ENCODE data around the gene DAP. TPM values are rescaled to one million over a fixed set of nuclear protein-coding genes. Genes with fewer than 3 reads are reported as not detected.
A peak's percentile ranks its signal among the peaks of the same experiment; 100 is the strongest.

Gene DAP
- total and polyA plus RNA-seq, 10 donors = 29.4 to 111 (median 65.2) TPM

DNA sequence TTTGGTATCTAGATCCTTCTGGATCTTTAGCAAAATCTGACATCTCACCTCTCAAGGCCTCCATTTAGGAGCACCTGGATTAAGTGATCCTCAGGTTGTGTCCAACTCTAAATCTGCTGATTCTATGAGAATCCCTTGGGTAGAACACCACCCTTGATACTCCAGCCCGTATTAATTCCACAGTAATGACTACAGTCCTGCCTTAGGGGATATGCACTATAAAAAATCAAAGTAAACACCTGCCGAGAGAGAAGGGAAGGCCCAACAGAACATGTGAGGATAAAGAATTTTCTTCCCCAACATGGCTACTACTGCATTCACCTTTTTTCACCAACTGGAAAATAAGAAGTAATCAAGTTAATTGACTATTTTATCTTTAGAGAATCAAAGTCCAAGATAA is 27.6 kb downstream of the DAP start:
- intact Hi-C loops (cut with DNase I; ENCODE audit: low total_unique reads) = no loop called here
- TF ChIP-seq POLR2A (IDR thresholded peaks at IDR 0.05) = no peak
- TF ChIP-seq, protein P1, sequence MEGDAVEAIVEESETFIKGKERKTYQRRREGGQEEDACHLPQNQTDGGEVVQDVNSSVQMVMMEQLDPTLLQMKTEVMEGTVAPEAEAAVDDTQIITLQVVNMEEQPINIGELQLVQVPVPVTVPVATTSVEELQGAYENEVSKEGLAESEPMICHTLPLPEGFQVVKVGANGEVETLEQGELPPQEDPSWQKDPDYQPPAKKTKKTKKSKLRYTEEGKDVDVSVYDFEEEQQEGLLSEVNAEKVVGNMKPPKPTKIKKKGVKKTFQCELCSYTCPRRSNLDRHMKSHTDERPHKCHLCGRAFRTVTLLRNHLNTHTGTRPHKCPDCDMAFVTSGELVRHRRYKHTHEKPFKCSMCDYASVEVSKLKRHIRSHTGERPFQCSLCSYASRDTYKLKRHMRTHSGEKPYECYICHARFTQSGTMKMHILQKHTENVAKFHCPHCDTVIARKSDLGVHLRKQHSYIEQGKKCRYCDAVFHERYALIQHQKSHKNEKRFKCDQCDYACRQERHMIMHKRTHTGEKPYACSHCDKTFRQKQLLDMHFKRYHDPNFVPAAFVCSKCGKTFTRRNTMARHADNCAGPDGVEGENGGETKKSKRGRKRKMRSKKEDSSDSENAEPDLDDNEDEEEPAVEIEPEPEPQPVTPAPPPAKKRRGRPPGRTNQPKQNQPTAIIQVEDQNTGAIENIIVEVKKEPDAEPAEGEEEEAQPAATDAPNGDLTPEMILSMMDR (IDR thresholded peaks at IDR 0.05 in 8 of 11, conservative IDR thresholded peaks at IDR 0.05 in 3 of 11) = no peak
- TF ChIP-seq POLR2AphosphoS5 (IDR thresholded peaks at IDR 0.05) = no peak
- H3K27ac ChIP-seq = peak overlapping the region in 3 of 8 donors; percentile 22 to 64 (median 50)
- H3K4me3 ChIP-seq = no peak overlapping the region
- peaks cover 5 to 66% (median 31%) of the 10 kb centered on the region in 6 donors for H3K4me1 ChIP-seq
- H3K27me3 ChIP-seq (replicated peaks in 1 of 7) = no peaks in the 10 kb centered on the region
- H3K9me3 ChIP-seq = no peaks in the 10 kb centered on the region
- peaks cover 0 to 34% (median 5%) of the 10 kb centered on the region in 6 donors for H3K36me3 ChIP-seq
- DNase-seq = no peak
- WGBS, 5 donors = 89 to 93% (median 91%) methylated on average over 2 of the region's 2 CpGs

- TF ChIP-seq POLR2AphosphoS5 (IDR thresholded peaks at IDR 0.05) (no peak), POLR2A (IDR thresholded peaks at IDR 0.05) (no peak)
- TF ChIP-seq, protein P1 (IDR thresholded peaks at IDR 0.05 in 8 of 11, conservative IDR thresholded peaks at IDR 0.05 in 3 of 11) = no peak
- WGBS, 5 donors = 68 to 94% (median 87%) methylated on average over 1 of the region's 1 CpG
These were observed 29.1 kb downstream of the DAP start for GRCh38 chr5:10731913-10732312.

GRCh38 chr5:10730043-10730351 is 31.0 kb downstream of the DAP start:
- Histone ChIP-seq H3K4me1 (peaks cover 4 to 63% (median 29%) of the 10 kb centered on the region in 6 donors), H3K27ac (no peak overlapping the region), H3K27me3 (replicated peaks in 1 of 7) (no peaks in the 10 kb centered on the region), H3K4me3 (no peak overlapping the region), H3K9me3 (no peaks in the 10 kb centered on the region), H3K36me3 (peaks cover 0 to 30% (median 0%) of the 10 kb centered on the region in 6 donors)
- 79 to 96% (median 87%) methylated on average over 4 of the region's 4 CpGs for WGBS, 5 donors
- intact Hi-C loops (cut with DNase I; ENCODE audit: low total_unique reads) = no loop called here
- no peak for DNase-seq
- TF ChIP-seq, protein P1 (IDR thresholded peaks at IDR 0.05 in 8 of 11, conservative IDR thresholded peaks at IDR 0.05 in 3 of 11) = no peak
- no peak for TF ChIP-seq POLR2A (IDR thresholded peaks at IDR 0.05)

More at GRCh38 chr5:10731913-10732312, 29.1 kb downstream of the DAP start:
- H3K4me1 ChIP-seq = peaks cover 9 to 73% (median 40%) of the 10 kb centered on the region in 6 donors
- intact Hi-C loops (cut with DNase I; ENCODE audit: low total_unique reads) = no loop called here
- H3K27ac ChIP-seq = peak overlapping the region in 3 of 8 donors; percentile 19 to 64 (median 50)
- H3K4me3 ChIP-seq = no peak overlapping the region
- H3K36me3 ChIP-seq = peaks cover 0 to 23% (median 2%) of the 10 kb centered on the region in 6 donors
- H3K9me3 ChIP-seq = no peaks in the 10 kb centered on the region
- no peaks in the 10 kb centered on the region for H3K27me3 ChIP-seq (replicated peaks in 1 of 7)
- no peak for DNase-seq

GRCh38 chr5:10729320-10730042 is 31.6 kb downstream of the DAP start:
- H3K27ac ChIP-seq = no peak overlapping the region
- peaks cover 4 to 58% (median 29%) of the 10 kb centered on the region in 6 donors for H3K4me1 ChIP-seq
- H3K27me3 ChIP-seq (replicated peaks in 1 of 7) = no peaks in the 10 kb centered on the region
- no peak for DNase-seq
- peaks cover 0 to 36% (median 0%) of the 10 kb centered on the region in 6 donors for H3K36me3 ChIP-seq
- no peak overlapping the region for H3K4me3 ChIP-seq
- H3K9me3 ChIP-seq = no peaks in the 10 kb centered on the region
- WGBS, 5 donors = 47 to 64% (median 53%) methylated on average over 9 of the region's 9 CpGs
- no peak for TF ChIP-seq POLR2A (IDR thresholded peaks at IDR 0.05)
- TF ChIP-seq, protein P1 (IDR thresholded peaks at IDR 0.05 in 8 of 11, conservative IDR thresholded peaks at IDR 0.05 in 3 of 11) = no peak
- peak in 2 of 3 donors; percentile 12 to 34 for TF ChIP-seq POLR2AphosphoS5 (IDR thresholded peaks at IDR 0.05)
- intact Hi-C loops (cut with DNase I; ENCODE audit: low total_unique reads) = no loop called here

Measured in spleen (tissue), 11 donors.